GM18505 (cell line): ENCODE results near the gene ORM2.
"Not testable (repeated sequence)": the region's sequence is repeated elsewhere in the genome, so short reads cannot be mapped to it uniquely, and the experiment has no call there.

Experiments used
- ATAC-seq: cut with Tn5 transposase; IDR thresholded peaks from one replicate; pipeline ENCODE4 v1.9.1; 2021; ENCODE audit not compliant: unreplicated experiment
- POLR2A ChIP-seq: IDR thresholded peaks from 4 replicates; pipeline ENCODE4 v1.6.1; 2011; ENCODE audit warnings: borderline replicate concordance; ENCODE audit not compliant: insufficient read depth, insufficient read length; ENCODE audit errors: extremely low read depth

The ORM2 gene

DNA sequence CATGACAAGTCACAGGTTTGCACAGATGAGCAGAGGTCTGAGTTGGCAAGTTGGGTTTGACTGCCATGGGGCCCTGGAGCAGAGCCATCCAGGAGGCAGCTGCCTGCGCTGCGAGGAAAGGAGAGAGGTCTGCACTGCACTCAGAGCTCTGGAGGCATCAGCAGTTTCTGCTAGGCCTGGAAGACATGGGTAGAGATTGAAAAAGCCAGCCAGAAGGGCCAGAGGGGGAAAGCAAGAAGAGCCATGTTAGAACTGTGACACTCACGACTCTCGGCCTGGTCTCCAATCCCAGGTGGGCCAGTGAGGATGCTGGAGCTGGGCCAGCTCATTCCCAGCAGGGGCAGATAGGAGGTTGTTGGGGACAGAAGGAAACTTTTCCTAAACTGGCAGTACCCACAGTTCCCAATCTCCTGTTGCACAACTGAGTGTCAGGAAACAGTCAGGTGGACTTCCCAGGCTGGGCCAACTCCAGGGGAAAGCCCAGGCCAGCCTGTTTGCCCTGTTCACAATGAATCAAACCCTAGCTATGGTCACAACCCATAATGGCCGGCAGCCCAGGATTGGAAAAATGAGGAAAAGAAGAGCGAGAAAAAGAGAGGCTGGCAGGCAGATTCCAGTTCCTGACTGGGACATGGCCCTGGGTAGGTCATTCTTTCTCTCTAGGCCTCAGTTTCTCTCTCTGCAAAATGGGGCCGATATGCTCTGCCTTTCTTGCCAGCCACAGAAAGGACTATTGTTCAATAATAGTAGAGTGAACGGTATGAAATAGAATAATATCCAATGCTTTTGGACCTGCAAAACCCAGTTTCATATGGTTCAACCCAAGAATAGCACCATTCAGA, 14.6 kb upstream of the ORM2 start:
- ATAC-seq, result no peak

DNA sequence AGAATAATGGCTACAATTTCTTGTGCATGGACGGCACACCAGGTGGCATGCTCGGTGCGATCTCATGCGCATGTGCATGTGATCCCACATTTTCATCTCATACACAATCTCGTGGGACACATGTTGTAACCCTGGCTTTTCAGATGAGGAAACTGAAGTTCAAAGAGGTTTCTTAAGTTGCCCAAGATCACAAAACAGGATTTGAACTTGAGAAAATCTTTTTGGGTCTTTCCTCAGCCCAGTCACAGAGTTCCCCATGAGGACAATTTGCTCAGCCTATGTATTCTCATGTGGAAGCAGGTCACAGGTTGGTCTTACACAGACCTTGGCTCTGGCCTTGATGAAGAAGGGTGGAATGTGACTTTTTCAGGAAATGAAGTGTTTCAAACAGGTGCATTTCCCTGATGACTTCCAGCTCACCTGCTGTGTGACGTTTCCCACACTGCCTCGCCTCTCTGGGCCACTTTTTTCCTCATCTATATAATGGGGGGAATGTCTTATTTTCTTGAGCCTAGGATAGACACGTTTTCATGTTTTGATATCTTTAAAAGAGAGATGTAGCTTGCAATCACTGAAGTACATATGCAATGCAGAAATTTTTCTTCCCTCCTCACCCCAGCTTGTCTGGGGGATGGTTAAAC, 13.8 kb upstream of the ORM2 start:
- no peak for TF ChIP-seq POLR2A
- no peak for ATAC-seq

More for the DNA sequence above, 14.6 kb upstream of the ORM2 start:
- TF ChIP-seq POLR2A, result no peak

DNA sequence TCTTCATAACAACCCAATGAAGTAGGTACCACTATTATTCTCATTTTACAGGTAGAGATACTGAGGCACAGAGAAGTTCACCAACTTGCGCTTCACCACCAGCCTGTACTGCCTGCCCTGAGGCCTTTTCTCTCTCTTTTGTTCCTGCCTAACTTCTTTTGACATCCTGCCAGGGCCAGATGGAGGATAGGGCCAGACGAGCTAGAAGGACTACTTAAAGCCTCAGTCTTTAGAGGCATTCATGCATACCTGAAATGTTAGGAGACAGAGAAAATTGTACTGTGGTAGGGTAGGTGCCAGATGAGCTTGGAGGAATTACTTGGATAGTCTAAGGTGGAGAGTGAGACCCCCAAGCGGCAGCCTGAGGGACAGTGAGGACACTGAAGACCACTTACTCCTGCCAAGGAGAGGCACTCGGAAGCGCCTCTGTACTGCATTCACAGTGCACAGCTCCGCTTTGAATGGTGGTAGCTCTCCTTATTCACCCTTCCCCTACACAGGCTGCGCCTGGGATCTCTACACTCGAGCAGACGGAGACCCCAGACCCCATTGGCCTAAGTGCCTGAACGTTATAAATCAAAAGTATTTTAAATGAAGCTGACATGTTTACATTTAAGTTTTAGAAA, 13.0 kb upstream of the ORM2 start:
- ATAC-seq, result no peak
- TF ChIP-seq POLR2A, result no peak

DNA sequence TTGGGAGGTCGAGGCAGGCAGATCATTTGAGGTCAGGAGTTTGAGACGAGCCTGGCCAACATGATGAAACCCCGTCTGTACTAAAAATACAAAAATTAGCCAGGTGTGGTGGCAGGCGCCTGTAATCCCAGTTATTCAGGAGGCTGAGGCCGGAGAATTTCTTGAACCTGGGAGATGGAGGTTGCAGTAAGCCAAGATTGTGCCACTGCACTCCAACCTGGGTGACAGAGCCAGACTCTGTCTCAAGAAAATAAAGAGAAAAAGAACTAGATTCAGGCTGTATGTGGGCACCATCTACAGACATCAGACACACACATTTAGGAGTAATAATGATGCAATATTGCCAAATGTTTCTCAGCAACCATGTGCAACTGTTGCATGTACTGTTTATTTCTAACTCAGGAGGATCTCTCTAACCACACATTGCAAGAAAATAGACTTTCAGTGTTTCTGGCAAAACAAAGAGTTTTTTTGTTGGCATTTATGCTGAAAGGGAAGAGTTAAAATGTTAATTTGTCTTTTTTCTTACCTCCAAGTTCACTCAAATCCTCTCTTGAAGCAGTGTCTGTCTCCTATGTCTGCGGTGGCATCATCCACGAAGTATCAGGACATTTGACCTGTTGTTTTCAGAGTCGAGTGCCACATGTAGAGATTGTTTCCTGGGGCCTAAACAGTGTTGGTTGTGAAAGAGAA, 11.9 kb upstream of the ORM2 start:
- ATAC-seq, result no peak
- TF ChIP-seq POLR2A, result no peak

DNA sequence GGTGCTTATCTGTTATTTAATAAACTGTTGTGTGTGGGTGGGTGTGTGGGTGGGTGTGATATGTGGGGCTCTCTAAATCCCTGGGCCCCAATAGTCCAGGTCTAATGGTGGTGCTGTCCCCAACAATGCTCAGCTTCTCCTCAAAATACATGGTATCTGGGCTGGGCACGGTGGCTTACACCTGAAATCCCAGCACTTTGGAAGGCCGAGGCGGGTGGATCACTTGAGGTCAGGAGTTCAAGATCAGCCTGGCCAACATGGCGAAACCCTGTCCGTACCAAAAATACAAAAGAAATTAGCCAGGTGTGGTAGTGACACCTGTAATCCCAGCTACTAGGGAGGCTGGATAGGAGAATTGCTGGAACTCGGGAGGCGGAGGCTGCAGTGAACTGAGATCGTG, 11.3 kb upstream of the ORM2 start:
- ATAC-seq, result no peak

DNA sequence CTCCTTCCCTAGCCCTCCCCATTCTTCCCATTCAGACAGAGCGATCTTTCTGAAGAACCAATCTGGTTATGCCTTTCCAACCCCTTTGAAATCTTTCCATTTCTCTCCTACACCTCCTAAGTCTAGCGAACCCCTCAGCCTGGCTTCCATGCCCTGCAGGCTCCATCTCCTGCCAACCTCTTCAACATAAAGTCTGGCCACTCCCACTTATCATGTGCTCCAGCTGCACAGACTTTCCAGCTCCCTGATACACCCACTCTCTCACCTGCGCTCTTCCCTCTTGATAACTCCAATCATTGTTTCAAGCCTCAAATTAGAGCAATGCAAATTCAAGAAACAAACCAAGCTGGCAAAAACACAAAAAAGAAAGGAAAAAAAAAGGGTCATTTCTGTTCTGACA, 10.5 kb upstream of the ORM2 start:
- no peak for TF ChIP-seq POLR2A

More for the DNA sequence above, 11.3 kb upstream of the ORM2 start:
- TF ChIP-seq POLR2A, result no peak

DNA sequence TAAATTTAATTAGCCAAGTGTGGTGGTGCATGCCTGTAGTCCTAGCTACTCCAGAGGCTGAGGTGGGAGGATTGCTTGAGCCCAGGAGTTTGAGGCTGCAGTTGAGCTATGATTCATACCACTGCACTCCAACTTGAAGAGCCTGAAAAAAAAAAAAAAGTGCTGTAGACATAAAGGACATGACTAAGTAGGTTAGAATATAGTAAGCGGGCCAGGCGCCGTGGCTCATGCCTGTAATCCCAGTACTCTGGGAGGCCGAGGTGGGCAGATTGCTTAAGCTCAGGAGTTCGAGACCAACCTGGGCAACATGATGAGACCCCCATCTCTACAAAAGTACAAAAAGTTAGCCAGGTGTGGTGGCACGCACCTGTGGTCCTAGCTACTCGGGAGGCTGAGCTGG, 9.0 kb upstream of the ORM2 start:
- not testable (repeated sequence) for ATAC-seq

More for the DNA sequence above, 10.5 kb upstream of the ORM2 start:
- ATAC-seq, result no peak

DNA sequence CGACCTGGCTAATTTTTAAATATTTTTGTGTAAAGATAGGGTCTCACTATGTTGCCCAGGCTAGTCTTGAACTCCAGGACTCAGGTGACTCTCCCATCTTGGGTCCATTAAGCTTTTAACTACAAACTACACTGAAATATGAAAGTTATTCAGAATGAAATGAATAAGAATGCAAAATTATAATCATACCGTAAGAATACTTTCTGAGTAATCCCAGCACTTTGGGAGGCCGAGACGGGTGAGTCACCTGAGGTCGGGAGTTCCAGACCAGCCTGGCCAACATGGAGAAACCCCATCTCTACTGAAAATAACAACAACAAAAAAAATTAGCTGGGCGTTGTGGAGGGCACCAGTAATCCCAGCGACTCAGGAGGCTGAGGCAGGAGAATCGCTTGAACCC, 7.9 kb upstream of the ORM2 start:
- ATAC-seq, result no peak

DNA sequence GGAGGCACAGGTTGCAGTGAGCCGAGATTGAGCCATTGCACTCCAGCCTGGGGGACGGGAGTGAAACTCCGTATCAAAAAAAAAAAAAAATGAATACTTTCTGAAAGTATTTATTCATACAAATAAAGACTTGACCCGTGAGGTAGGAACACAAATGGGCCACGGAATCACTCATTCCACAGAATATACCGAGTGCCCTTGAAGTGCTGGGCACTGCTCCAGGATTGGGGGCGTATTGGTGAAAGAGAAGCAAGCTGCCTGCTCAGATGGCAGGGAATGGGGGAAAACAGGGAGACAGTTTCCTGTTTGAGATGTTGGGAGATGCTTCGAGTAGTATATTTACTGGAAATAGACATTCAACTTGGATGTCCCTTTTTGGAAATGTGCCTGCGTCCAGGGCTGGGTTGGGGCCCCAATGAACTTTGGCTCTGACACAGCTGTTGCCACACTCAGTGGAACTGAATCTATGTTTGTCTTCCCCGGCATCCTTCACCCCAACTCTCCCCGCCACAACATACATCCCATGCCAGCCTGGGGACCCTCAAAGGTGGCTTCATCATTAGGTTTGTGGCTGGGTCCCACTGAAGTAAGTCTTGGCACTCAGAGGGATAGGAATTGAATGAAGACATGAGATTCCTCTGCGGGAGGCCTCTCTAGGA, 7.4 kb upstream of the ORM2 start:
- ATAC-seq, result not testable (repeated sequence)

More for the DNA sequence above, 7.9 kb upstream of the ORM2 start:
- TF ChIP-seq POLR2A, result no peak

DNA sequence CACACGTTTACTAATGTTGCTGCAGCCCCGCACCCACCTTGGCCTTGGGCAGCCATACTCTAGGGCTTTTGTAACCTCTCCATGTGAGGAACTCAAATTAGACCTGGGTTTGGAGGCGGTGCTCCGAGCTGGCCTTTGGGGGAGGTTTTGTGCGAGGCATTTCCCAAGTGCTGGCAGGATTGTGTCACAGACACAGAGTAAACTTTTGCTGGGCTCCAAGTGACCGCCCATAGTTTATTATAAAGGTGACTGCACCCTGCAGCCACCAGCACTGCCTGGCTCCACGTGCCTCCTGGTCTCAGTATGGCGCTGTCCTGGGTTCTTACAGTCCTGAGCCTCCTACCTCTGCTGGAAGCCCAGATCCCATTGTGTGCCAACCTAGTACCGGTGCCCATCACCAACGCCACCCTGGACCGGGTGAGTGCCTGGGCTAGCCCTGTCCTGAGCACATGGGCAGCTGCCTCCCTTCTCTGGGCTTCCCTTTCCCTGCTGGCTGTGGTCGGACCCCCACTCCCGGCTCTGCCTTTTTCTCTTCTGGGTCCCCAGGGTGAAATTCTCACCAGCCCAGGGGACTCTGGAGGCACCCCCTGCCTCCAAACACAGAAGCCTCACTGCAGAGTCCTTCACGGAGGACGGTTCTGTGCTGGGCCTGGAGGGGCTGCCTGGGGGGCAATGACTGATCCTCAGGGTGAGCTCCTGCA, 6.7 kb upstream of the ORM2 start, which contains the start of gene ORM1:
ORM1 (plus strand) TSS at position 268 of the 701 bp plus-strand sequence; CDS start at position 304, 36 bp downstream.
- ATAC-seq, result not testable (repeated sequence)

DNA sequence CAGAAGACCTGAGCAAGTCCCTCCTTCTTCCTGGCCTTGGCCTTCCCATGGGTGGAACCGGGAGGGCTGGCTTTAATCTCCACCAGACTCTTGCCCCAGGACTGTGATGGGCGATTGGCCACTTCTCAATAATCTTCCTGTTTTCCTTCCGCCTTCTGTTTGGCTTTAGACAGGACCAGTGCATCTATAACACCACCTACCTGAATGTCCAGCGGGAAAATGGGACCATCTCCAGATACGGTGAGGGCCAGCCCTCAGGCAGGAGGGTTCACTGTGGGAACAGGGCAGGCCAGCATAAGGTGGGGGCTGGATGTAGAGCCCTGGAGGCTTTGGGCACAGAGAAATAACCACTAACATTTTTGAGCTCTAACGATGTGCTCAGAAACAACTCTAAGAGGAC, 5.8 kb upstream of the ORM2 start:
- not testable (repeated sequence) for ATAC-seq

DNA sequence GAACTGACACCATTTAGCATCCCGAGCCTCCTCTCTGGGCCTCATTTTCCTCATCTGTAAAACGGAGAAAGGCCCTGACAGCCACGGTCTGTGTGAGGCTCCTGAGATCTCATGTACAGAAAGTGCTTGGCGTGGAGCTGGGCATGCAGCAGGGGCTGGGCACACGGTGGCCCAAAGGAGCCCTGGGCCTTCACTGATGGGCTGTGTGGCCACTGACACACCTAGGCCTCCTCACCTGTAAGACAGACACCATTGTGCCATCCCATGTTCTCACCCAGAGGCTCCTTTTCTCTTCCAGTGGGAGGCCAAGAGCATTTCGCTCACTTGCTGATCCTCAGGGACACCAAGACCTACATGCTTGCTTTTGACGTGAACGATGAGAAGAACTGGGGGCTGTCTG, 5.2 kb upstream of the ORM2 start:
- no peak for ATAC-seq
- no peak for TF ChIP-seq POLR2A

DNA sequence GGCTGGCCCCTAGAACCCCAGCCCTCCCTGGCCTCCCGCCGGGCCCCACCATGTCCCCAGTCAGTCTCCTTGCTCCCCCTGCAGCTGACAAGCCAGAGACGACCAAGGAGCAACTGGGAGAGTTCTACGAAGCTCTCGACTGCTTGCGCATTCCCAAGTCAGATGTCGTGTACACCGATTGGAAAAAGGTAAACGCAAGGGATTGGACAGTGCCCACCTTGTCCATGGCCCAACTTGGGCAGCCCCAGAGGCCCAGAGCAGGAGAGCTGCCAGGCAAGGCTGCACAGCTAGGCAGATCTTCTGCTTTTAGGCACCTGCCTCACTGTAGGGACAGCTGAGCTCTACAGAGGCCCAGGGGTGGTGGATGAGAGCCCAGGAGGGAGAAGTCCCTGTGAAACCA, 4.7 kb upstream of the ORM2 start:
- ATAC-seq, result not testable (repeated sequence)

DNA sequence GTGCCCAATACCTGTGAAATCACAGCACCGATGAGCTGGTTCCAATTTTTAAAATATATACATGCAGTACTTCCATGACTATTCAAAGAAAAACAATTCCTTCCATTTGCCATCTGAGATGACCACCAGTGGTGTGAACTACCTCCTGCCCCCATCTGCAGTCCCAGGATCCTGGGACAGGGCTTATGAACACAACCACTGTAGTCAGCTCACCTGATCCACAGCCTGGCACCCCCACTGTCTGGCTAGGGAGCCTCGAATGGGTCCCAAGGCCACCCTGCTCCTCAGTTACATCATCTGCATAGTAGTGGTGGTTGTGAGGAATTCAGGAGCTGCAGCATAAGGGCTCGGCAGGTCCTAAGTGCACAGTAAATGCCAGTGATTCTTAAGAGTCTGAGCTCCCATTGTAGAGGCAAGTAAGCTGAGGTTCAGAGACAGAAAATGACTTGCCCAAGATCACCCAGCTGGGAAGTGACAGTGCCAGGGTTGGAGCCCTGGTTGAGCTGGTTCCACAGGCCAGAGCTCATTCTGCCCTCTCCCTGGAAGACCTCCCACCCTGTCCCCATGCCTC, 3.9 kb upstream of the ORM2 start:
- ATAC-seq, result not testable (repeated sequence)
